ENCODE measurements around the gene TRAK2.

- TF ChIP-seq EZH2 (IDR thresholded peaks at IDR 0.05; ENCODE audit: low read depth, unreplicated experiment) (no peak), EZH2phosphoT487 (IDR thresholded peaks at IDR 0.05; ENCODE audit: unreplicated experiment) (no peak), POLR2AphosphoS5 (IDR thresholded peaks at IDR 0.05; ENCODE audit: low read depth) (no peak), JUNB (IDR thresholded peaks at IDR 0.05; ENCODE audit: unreplicated experiment) (no peak), ZNF331 (CRISPR knock-in tag; IDR thresholded peaks at IDR 0.05; ENCODE audit: low read depth) (no peak), ETS1 (IDR thresholded peaks at IDR 0.05) (no peak), NANOG (IDR thresholded peaks at IDR 0.05; ENCODE audit: borderline replicate concordance) (no peak), CREB1 (CRISPR knock-in tag; IDR thresholded peaks at IDR 0.05; ENCODE audit: low read depth) (no peak), ZNF462 (CRISPR knock-in tag; IDR thresholded peaks at IDR 0.05) (no peak), STAT1 (IDR thresholded peaks at IDR 0.05; ENCODE audit: unreplicated experiment) (no peak), ZNF114 (CRISPR knock-in tag; IDR thresholded peaks at IDR 0.05) (no peak)
- TF ChIP-seq, protein P1, sequence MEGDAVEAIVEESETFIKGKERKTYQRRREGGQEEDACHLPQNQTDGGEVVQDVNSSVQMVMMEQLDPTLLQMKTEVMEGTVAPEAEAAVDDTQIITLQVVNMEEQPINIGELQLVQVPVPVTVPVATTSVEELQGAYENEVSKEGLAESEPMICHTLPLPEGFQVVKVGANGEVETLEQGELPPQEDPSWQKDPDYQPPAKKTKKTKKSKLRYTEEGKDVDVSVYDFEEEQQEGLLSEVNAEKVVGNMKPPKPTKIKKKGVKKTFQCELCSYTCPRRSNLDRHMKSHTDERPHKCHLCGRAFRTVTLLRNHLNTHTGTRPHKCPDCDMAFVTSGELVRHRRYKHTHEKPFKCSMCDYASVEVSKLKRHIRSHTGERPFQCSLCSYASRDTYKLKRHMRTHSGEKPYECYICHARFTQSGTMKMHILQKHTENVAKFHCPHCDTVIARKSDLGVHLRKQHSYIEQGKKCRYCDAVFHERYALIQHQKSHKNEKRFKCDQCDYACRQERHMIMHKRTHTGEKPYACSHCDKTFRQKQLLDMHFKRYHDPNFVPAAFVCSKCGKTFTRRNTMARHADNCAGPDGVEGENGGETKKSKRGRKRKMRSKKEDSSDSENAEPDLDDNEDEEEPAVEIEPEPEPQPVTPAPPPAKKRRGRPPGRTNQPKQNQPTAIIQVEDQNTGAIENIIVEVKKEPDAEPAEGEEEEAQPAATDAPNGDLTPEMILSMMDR (conservative IDR thresholded peaks at IDR 0.05; ENCODE audit: low read depth in 2 of 2) = no peak
- TF ChIP-seq, protein P2, sequence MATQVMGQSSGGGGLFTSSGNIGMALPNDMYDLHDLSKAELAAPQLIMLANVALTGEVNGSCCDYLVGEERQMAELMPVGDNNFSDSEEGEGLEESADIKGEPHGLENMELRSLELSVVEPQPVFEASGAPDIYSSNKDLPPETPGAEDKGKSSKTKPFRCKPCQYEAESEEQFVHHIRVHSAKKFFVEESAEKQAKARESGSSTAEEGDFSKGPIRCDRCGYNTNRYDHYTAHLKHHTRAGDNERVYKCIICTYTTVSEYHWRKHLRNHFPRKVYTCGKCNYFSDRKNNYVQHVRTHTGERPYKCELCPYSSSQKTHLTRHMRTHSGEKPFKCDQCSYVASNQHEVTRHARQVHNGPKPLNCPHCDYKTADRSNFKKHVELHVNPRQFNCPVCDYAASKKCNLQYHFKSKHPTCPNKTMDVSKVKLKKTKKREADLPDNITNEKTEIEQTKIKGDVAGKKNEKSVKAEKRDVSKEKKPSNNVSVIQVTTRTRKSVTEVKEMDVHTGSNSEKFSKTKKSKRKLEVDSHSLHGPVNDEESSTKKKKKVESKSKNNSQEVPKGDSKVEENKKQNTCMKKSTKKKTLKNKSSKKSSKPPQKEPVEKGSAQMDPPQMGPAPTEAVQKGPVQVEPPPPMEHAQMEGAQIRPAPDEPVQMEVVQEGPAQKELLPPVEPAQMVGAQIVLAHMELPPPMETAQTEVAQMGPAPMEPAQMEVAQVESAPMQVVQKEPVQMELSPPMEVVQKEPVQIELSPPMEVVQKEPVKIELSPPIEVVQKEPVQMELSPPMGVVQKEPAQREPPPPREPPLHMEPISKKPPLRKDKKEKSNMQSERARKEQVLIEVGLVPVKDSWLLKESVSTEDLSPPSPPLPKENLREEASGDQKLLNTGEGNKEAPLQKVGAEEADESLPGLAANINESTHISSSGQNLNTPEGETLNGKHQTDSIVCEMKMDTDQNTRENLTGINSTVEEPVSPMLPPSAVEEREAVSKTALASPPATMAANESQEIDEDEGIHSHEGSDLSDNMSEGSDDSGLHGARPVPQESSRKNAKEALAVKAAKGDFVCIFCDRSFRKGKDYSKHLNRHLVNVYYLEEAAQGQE (IDR thresholded peaks at IDR 0.05; ENCODE audit: unreplicated experiment) = no peak
Observed at GRCh38 chr2:201420442-201421113, 30.7 kb downstream of the TRAK2 start.

Measured in GM23338 (cell line).